NCI-H2227 (cell line): ENCODE data around the gene CD109.
"Not testable (repeated sequence)": the region's sequence is repeated elsewhere in the genome, so short reads cannot be mapped to it uniquely, and the experiment has no call there.

ENCODE experiments used
- DNase-seq: peaks from one replicate; lab custom pipeline; 2025; ENCODE audit not compliant: unreplicated experiment; lab: John Stamatoyannopoulos, UW

The CD109 gene

DNA sequence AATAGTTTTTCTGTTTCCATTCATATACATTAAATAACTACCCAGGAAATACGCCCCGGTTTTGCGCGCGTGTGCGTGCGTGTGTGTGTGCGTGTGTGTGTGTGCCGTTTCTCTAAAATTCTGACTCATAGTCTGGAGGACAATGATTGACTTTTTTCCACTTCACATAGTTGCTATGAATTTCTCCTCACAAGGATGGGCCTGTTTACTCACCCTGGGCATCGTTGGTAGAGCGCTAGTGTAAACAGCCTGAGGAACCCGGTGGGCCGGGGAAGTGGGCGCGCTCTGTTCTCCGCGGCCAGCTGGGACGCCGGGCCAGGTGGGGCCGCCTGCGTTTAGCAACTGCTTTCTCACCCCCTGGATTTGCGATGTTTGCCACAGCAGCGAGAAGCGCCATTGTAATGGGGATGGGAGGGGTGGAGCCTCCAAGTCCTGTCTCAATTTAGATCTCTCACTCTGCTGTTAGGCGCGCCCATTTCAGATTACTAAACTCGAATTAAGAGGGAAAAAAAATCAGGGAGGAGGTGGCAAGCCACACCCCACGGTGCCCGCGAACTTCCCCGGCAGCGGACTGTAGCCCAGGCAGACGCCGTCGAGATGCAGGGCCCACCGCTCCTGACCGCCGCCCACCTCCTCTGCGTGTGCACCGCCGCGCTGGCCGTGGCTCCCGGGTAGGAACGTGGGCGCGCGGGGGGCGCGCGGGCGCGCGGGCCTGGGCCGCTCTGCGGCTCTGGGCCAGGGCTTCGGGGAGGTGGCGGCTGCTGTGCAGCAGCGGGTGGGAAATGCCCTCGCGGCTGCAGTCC lies at the start of gene CD109:
CD109 (plus strand) TSS at position 585 of the 803 bp plus-strand sequence; CDS start at position 598, 13 bp downstream.
- DNase-seq: peak; percentile 32

DNA sequence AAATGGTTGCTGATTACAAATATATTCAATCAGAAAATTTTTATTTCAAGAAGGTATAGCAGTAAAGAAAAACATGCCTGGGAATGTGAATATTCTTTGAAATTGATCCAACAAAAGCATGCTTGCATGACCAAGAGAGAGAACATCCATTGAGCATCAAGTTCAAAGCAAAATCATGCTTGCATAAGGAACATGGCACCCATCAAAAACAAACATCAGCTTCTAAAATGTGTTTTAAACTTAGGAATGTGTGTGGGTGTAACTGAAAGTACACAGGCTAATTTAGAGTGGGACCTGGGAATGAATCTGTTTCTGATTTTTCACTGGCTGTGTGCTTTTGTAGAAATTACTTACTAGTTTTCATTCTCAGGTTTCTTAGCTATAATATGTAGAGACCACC lies 47.8 kb upstream of the CD109 start:
- DNase-seq: no peak

DNA sequence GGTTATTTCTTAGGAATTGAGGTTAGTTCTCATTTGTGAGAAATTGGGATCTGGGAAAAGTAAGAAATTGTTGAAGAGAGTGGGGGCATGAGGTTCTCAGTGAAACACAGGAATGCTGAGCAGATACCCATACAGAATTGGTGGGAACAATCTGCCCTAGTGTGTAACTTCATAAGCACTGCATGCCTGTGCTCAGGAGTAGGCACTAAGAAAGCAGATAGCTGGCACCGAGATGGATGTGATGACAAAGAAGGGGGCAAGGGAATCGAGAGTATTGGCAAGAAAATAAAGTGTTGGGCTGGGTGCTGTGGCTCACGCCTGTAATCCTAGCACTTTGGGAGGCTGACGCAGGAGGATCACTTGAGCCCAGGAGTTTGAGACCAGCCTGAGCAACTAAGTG lies 46.2 kb upstream of the CD109 start:
- no peak for DNase-seq

DNA sequence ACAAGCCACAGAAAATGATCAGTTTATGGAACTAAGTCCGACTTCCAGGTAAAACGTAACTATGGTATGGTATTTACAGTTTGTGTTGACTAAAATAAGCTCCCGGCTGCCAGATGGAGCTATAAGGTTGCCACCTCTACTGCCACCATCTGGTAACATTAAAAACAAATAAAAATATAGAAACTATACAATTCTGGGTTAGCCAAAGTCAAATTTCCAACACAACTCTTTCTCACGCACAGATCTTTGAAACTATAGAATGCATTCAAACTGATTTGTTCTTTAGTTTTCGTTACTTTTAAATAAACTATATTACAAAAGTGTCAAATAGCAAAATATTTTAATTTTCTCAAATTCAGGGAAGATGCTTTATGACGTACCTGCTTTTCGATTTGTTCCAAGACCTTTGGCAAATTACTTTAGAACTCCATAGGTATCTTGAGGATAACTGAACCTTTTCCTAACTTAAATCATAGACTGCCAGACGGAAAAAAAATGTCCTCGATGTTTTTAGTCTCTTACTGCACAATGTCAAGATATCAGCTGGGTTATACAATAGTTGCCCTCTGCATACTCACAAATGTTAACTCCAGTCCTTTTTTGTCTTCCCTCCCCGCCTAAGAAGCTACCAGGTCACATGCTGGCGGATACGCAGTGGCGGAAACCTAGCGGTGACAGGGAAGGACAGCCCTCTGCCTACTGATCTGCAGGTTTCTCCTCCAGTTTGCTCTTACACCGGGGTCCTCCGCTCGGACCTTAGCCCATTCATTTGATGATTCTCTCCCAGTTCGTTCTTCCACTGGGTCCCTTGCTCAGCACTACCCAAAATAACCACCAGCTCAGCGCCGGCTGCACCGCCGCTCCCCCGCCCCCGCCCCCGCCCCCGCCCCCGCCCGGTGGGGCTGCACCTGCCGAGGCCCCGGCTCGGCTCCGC lies 43.1 kb upstream of the CD109 start:
- DNase-seq: peak; percentile 46

DNA sequence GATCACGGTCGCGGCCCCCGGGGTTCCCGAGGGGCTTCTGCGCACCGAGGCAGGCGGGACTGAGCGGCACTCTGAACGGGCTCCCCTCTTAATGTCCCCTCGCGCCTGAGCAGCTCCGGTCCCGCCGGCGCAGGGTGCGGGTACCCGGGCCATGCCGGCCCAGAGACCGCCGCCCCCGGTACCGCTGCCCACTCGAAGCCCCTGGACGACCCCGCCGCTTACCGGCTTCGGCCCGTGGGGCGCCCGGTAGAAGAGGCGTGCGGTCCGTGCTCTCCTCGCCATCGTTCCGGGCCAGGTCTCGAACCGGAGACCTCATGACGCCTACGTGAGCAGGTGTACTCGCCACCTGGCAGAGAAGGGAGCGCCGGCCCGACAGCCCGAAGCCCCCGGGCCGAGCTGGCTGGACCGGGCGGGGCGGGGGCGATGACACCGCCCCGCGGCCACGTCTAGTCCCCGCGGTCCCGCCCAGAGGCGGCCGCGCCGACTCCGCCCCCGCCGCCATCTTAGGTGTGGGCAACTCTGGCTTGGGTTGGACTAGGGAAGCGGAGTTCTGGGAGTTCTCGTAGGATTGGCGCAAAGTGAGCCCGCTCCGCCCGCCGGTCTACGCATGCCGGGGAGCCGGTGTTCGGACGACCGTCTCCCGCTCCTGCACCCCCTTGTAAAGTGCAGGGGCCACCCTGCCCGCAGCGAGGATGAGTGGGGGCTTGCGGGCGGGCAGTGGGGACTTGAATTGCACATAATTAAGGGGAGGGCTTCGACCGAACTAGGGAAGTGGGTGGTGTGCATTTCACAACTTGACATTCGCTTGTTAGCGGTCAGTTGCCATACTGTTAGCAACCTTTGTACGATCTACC lies 42.2 kb upstream of the CD109 start, which contains the start of gene SLC17A5:
SLC17A5 (minus strand) TSS at position 422 of the 854 bp plus-strand sequence; CDS start at position 316, 106 bp downstream.
- peak; percentile 93 for DNase-seq

DNA sequence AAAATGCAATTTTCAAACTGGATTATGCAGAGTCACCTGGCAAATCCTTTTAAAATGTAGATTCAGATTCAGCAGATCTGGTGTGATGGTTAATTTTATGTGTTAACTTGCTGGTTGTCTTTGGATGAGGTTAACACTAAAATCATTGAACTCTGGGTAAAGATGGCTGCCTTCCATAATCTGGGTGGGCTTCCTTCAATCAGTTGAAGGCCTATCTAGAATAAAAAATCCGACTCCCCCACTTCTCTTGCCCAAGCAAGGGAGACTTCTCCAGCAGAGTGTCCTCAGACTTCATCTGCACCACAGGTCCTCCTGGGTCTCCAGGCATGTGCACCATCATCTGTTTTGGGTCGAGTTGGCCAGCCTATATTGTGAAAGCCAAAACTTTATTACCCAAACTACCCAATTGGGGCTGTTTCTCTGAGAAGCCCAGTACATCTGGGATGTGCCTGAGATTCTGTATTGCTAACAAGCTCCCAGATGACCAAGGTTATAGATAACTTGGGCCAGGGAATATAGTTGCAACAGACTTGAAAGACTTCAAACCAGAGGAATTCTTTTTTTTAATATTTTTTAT lies 40.6 kb upstream of the CD109 start:
- DNase-seq: no peak

DNA sequence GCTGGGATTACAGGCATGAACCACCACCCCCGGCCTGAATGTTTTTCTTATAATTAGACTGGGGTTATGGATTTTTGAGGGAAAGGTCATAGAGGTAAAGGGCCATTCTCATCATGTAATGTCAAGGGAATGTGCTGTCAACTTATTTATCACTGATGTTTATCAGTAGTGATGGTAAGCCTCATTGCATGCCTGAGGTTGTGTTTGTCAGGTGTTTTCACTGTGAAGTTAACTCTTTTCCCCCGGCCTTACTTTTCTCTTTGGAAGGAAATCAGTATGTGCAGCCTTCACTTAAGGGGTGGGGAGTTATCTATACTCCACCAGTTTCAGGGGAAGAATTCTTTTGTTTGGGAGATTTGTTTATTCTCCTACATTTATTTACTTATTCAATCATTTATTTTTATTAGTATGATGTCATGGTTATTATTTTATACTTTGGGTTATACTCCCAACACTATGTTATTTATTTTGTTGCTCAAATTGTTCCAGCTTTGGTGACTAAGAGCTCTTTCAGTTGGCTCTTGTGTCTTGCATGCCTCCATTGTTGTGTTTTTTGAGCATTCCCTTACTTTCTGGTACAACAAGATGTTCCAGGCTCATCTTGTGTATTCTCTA lies 39.4 kb upstream of the CD109 start:
- no peak for DNase-seq

DNA sequence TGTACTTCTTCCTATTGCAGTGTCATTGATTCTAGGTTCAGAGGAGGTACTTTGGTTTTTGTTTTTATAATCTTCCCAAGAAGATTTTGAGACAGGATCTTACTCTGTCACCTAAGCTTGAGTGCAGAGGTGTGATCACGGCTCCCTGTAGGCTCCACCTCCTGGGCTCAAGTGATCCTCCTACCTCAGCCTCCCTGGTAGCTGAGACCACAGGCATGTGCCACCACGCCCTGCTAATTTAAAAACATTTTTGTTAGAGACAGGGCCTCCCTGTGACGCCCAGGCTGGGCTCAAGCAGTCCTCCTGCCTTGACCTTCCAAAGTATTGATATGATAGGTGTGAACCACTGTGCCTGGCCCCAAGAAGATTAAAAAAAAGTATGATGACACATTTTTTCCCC lies 38.8 kb upstream of the CD109 start:
- no peak for DNase-seq

DNA sequence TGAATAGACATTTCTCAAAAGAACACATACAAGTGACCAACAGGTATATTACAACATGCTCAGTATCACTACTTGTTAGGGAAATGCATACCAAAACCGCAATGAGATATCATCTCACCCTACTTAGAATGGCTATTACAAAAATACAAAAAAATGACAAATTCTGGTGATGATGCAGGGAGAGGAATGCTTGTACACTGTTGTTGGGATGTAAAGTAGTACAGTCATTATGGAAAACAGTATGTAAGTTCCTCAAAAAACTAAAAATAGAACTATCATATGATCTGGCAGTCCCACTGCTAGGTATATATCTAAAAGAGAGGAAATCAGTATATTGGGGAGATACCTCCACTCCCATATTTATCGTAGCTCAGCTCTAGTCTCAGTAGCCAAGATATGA lies 31.3 kb upstream of the CD109 start:
- DNase-seq: no peak

DNA sequence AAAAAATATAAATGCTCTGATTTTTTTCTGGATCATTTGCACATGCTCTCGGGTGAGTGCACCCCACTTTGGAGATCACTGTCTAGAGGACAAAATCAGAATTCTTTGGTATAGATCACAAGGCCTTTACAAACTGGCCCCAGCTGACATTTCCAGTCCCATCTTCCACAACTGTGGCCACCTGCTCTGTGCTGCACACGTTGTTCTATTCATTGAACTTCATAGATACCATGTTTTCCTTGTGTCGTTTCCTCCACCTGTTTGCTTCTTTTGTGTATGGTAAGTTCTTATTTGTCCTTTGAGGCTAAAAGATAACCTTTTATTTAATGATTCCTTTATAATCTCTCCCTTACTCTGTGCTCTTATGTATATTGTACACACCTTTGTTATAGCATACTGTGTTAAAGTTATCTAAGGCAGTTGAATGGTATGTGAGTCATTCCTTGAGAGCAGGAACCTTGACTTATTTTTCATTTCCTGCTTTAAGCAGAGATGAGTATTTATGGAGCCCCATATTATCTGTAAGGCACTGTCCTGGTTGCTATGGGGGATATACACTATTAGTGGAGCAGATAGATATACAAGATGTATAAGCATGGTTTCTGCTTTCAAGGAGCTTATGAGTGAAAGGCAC lies 30.2 kb upstream of the CD109 start:
- DNase-seq: no peak

DNA sequence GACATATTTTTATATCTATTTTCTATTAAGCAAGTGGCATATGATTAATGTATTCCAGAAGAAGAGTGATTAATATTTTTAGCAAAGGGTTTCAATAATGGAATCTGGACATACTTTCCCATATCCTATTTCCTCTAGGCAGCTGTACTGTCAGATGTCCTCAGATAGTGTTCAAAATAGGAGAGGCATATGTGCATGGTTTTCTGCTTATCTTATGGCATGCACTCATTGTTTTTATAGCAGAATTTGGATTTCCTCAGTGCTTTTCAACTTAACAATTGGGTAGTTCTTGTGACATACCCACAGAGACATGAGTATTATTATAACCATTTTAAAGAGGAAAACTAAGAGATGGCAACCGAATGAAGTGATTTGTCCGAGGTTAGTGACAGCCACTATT lies 29.6 kb upstream of the CD109 start:
- DNase-seq: no peak

DNA sequence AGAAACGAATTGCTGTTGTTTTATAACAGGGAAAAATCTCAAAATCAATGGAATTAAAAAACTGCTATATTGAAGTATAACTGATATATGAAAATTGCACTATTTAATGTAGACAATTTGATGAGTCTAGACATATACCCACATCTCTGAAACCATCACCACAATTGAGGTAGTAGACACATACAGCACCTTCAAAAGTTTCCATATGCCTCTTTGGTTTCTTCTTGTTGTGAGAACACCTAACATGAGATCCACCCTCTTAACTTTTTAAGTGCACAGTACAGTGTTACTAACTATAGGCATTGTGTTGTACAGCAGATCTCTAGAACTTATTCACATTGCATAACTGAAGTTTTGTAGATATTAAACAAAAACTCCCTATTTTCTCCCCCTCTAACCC lies 28.2 kb upstream of the CD109 start:
- no peak for DNase-seq

DNA sequence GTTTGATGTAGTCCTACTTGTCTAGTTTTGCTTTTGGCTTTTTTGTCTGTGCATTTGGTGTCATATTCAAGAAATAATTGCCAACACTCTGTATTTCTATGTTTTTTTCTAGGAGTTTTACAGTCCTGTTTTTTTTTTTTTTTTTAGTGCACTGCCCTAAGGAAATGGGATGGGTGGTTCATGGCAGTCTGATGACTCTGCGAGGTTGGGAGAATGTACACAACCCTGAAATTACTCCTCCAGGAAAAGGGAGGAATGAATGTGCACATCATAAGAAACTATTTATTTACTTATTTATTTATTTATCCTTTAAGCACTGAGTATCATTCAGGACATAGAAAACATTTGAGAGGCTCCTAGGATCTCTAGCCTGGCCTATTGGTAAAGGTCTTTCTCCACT lies 27.0 kb upstream of the CD109 start:
- no peak for DNase-seq

DNA sequence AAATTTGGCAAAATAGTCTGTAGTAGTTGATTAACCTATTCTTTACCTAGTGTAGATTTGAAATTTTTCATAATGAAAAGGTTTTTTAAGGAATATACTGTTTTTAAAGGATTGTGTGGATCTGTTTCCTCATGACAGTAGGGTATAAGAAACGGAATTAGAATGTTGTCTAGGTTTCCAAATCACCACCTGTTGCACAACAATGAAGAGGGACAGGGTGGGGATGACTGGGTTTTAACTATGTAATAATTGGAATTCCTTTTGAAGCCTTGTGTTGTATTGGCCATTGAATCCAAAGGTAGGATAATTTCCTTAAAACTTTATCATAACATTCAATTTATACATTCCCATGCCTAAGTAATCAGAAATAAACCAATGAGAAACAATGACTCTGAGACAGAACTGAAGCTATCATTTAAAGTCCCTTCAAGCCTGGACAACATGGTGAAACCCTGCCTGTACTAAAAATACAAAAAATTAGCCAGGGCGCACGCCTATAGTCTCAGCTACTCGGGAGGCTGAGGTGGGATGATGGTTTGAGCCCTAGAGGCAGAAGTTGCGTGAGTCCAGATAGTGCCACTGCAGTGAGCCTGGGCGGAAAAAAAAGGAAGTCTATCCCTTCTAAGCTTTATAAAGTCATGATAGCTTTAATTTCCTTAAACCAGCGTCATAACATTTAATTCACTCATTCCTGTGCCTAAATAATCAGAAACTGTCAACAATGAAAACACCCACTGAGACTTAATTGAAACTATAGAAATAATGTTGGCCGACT lies 23.9 kb upstream of the CD109 start:
- no peak for DNase-seq

DNA sequence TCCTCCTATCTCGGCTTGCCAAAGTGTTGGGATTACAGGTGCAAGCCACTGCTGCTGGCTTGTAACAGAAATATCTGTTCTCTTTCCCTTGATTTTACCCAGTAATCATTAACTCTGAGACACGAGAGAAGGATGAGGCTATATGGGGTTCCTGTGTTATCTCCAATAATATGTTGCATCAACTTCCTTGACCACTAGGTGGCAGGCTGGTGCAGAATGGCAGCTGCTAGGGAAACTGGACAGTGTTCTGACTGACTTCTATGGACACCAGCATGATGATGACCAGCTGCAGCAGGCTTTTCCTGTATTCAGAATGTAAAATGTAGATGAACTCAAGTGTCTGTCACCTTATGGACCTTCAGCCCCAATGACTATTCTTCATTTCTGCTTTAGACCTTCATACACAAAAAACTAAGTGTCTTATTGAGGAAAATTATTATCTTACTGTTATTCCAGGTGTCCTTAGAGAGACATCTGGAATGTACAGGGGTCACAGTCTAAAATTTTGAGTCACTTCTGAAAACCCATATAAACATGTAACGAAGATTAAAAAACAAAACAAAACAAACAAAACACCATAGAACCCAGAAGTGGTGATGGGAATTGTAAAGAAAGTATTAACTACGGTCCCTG lies 20.4 kb upstream of the CD109 start:
- DNase-seq: peak; percentile 74

DNA sequence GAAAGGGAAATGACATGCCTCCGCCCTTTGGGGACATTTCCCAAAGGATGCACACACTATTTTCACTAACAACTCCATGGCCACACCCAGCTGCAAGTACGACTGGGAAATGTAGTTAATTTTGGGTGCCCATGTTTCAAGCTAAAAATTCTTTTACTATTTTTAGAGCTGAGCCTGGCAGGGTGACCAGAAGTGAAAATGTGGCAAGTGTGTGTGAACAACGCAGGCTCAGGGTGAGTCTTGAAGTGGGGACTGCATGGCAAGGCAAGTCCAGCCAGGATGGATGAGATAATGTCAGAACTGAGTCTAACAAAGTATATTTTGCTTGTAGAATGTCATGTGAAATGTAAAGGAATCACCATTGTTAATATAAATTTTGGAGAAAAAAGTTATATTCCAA lies 17.0 kb upstream of the CD109 start:
- DNase-seq: no peak

DNA sequence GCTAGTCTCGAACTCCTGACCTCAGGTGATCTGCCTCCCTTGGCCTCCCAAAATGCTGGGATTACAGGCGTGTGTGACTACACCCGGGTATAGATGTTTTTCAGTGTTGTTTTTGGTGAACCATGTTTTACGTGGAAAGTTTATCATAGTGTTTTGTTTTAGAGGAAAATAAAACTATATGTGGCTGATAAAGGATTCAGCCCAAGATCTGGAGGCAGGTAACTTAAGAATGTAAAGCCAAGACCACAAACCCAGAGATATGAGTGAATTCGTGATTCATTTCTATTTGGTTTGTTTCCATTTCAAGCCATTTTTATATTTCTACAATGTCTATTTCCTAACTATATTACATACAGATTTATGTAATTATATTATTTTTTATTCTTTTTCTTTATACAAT lies 16.2 kb upstream of the CD109 start:
- not testable (repeated sequence) for DNase-seq

DNA sequence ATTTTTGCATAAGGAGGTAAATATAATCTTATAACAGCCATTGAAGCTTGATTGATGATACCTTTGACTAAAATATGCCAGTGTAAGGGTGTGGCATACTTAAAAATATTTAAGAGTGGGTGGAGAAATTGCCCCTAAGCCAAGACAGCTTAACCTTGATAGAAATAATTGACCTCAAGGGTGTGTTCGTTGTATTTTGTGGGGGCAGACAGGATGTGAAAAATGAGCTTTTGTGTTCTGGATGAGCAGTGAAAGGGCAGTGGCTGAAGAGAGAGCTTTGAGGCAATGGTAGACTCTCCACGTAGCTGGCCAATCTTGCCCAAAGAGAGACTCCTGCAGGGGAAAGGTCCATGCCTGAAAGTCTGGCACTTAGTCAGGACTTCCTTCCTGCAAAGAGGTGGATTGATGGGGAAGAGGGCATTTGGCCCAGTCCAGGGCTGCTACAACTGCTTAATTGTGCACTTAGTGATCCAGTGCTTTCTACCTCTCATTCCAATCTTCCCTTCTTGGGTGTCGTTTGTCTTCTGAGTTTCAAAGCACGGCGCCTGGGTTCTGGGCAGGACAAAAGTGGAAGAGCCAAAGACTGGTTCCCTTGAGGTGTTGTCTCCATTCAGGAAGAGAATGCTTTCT lies 15.6 kb upstream of the CD109 start:
- DNase-seq: no peak
